AG08395 (cell line): Measurements from ENCODE around the gene MTRF1L.
"Not testable (repeated sequence)": the region's sequence is repeated elsewhere in the genome, so short reads cannot be mapped to it uniquely, and the experiment has no call there.

Experiments used
- DNase-seq: peaks from one replicate; pipeline ENCODE4 v3.0.0; 2012; ENCODE audit warnings: mixed read lengths, low spot score

The MTRF1L gene

DNA sequence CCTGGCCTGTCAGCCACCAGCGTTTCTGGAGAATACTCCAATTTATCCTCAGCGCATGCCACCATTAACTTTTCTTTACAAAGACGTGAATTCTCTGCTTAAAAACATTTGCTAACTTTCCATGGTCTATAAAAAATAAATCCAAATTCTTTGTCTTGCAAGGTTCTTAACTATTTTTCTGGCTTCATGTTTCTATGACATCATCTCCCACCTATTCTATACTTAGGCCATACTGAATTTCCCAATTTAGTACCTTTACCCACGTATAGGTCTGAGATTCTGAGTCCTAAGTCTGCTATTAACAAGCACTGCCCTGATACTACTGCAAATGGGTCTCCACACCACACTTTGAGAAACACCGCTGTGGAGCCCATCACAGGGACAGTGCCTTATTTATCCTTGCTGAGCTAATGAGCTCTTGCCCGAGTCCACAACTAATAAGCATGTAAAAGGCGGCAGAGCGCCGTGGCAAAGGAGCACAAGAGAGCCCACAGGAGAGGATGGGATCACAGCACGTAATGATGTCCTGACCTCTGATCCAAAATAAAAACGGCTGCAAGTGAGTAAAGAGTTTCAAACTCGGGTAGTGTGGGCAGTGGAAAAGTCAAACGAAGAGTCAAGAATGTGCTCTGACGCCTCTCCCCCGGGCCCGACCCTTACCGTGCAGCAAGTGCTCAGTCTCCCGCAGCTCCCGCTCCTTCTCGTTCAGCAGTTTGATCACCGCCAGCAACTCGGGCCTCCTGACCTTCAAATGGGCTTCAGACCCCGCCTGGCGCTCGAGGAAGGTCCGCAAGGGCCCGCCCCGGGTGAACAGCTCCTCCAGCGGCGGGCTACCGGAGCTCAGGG, 519 bp downstream of the MTRF1L start:
- DNase-seq = peak; percentile 10

DNA sequence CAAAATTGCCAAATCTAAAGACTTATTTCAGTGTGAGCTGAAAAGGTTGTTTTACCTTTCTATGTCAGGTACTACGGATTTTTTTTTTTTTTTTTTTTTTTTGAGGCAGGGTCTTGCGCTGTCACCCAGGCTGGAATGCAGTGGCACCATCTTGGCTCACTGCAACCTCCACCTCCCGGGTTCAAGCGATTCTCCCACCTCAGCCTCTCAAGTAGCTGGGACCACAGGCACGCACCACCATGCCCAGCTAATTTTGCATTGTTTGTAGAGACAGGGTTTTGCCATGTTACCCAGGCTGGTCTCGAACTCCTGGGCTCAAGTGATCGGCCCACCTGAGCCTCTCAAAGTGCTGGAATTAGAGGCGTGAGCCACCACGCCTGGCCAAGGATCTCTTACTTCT, 1.7 kb downstream of the MTRF1L start:
- not testable (repeated sequence) for DNase-seq

GRCh38 chr6:153000243-153000642, 2.3 kb downstream of the MTRF1L start:
- no peak for DNase-seq

GRCh38 chr6:152999538-152999937, 3.0 kb downstream of the MTRF1L start:
- not testable (repeated sequence) for DNase-seq

DNA sequence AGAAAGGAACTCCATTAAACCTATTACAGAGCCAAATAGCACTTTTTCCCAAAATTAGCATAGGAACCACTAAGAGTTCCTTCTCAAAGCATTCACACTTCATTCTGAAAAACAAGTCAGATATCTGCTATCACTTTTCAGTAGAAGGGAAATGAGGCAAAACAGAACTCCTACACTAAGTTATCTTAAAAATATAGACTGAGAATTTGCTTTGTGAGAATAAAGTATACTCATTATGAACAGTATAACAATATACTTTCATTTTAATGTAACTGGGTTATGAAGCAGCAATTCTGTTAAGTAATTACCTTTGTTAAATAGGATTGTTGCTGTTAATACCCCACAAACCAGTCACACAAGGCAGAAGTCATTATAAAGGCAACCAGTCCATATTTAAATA, 8.7 kb downstream of the MTRF1L start:
- DNase-seq = no peak

DNA sequence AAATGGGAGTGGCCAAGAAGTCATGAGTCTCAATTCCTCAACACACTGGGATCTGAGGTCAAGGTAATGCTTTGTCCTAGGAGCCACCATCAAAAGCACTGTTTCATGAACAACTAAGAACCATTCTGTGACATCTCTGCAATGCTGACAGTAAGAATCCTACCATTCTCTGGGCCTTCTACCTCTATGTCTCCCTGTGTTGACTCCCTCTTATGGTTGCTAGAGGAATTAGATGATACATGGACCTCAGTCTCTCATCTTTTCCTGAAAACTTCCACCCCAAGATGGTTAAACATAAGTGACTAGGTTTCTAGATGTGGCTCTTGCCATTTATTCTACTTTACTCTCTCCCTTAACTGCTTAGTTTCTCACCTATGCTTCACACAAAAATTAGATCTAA, 9.1 kb downstream of the MTRF1L start:
- peak; percentile 7 for DNase-seq

GRCh38 chr6:152986978-152987377, 15.5 kb downstream of the MTRF1L start:
- no peak for DNase-seq

DNA sequence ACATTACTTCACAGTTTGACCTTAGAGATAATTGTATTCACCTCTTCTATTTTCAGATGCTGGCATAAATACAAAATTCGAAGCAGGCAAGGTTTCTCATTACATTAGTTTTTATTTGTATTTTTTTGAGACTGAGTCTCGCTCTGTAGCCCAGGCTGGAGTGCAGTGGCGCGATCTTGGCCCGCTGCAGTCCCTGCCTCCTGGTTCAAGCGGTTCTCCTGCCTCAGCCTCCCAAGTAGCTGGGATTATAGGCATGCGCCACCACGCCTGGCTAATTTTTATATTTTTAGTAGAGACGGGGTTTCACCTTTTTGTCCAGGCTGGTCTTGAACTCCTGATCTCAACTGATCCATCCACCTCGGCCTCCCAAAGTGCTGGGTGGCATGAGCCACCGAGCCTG, 17.2 kb downstream of the MTRF1L start:
- not testable (repeated sequence) for DNase-seq

DNA sequence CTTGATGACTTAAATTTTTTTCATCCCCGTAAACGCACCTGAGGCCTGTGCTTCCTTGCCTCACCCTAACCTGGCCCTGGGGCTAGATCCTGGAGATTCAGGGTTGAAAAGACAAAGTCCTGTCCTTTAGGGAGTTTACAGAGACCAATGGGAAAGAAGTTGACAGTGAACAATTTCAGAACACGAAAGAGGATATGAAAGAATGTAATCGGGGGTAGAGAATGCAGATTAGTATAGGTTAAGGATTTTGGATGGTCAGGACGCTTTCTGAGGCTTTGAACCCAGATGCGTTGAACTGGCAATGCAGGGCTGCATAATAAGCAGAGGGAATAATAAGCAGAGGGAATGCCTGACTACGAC, 18.0 kb downstream of the MTRF1L start:
- no peak for DNase-seq

GRCh38 chr6:152983637-152984512, 18.6 kb downstream of the MTRF1L start:
- DNase-seq = peak; percentile 98

GRCh38 chr6:152982904-152983636, 19.4 kb downstream of the MTRF1L start, which contains the start of gene FBXO5:
Gene FBXO5 (minus strand): TSS chr6:152983041. CDS start chr6:152982959, 82 bp downstream.
- DNase-seq = peak; percentile 98

- no peak for DNase-seq
These were observed 20.3 kb downstream of the MTRF1L start for GRCh38 chr6:152981989-152982903.

- DNase-seq = no peak
These were observed 21.3 kb downstream of the MTRF1L start for GRCh38 chr6:152981219-152981618.

GRCh38 chr6:152980656-152981055, 21.9 kb downstream of the MTRF1L start:
- DNase-seq = no peak

GRCh38 chr6:152979116-152979515, 23.4 kb downstream of the MTRF1L start:
- DNase-seq = no peak

DNA sequence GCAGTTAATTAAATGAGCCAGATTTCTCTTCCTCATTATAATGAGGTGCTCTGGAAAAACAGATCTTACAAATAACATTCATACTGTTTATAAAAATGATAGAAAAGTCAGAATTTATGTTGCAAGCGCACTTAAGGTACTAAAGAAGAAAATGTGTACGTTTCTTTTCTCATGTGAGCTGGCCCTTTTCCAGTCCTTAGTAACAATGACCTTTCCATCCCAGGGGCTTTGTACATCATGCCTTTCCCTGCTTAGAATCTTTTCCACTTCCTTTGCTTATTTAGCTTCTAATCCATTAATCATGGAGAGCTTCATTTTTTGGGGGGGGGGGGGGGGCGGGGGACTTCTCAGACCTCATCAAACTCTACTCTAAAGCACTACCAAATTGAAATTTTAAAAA, 24.5 kb downstream of the MTRF1L start:
- DNase-seq = no peak

- no peak for DNase-seq
These were observed 25.0 kb downstream of the MTRF1L start for GRCh38 chr6:152977556-152977955.

DNA sequence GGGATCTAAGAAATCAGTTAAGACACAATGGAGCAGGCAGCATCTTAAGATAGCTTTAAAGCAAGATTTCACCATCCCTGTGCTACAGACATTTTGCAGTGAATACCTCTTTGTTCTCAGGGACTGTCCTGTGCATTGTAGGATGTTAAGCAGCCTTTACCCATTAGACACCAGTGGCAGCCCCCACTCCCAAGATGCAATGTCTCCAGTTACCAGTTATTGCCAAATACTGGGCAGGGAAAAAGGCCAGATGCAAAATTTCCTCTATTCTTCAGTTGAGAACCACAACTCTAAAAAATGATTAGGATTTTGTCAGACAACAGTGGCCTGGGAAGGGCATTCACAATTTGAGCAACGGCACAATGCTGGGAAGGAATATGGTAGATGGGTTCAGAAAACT, 25.8 kb downstream of the MTRF1L start:
- DNase-seq = no peak

DNA sequence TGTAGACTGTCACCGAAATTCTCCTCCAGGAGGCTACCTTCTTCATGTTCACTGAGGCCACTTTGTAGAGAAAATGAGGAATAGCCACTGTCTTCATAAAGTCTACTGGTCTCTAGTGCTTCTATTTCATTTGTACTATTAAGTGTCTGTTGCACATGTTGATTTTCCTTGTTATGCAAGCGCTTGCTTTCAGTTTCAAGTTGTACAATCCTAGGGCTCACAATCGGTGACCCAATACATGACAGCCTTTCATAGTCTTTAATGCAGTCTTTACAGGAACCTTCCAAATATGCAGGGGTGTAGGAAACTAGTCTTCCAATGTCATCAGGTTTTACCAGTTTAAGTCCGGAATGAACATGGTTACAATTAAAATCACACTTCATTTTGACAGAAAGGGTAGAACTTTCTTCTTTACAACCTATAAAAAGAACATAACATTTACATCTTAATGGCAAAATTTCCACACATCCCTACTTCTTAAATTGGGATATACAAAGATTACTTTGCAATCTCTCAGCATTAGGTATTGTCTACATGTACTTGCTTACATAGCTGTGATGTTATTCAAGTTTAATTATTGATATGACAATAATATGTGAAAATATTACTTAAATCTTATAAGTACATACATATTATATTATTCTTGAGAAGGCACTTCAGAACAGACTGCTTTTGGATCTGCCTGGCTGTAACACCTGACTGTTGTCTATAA, 27.1 kb downstream of the MTRF1L start:
- DNase-seq = no peak

- no peak for DNase-seq
These were observed 28.6 kb downstream of the MTRF1L start for GRCh38 chr6:152973916-152974315.
